ENCODE data around the gene CRYGN.

Gene CRYGN

GRCh38 chr7:151398446-151399304, 41.3 kb downstream of the CRYGN start:
- Histone ChIP-seq H3K27ac (ENCODE audit: low read length) (no peak overlapping the region), H3K4me3 (ENCODE audit: low read length) (no peak overlapping the region), H3K36me3 (ENCODE audit: control insufficient read depth, low read depth, low read length) (peaks cover 9% of the 10 kb centered on the region), H3K27me3 (ENCODE audit: control insufficient read depth, insufficient read depth, low read length) (no peaks in the 10 kb centered on the region), H3K4me1 (ENCODE audit: control insufficient read depth, low read depth, low read length) (peaks cover 8% of the 10 kb centered on the region), H3K9me3 (ENCODE audit: control insufficient read depth, low read depth, low read length) (no peaks in the 10 kb centered on the region), H3K9ac (ENCODE audit: low read length) (no peak overlapping the region)

GRCh38 chr7:151397026-151397425, 42.9 kb downstream of the CRYGN start:
- H3K4me1 ChIP-seq (ENCODE audit: control insufficient read depth, low read depth, low read length): peaks cover 8% of the 10 kb centered on the region
- peaks cover 9% of the 10 kb centered on the region for H3K36me3 ChIP-seq (ENCODE audit: control insufficient read depth, low read depth, low read length)
- H3K27ac ChIP-seq (ENCODE audit: low read length): no peak overlapping the region
- no peak overlapping the region for H3K4me3 ChIP-seq (ENCODE audit: low read length)
- H3K27me3 ChIP-seq (ENCODE audit: control insufficient read depth, insufficient read depth, low read length): no peaks in the 10 kb centered on the region
- no peak overlapping the region for H3K9ac ChIP-seq (ENCODE audit: low read length)
- no peaks in the 10 kb centered on the region for H3K9me3 ChIP-seq (ENCODE audit: control insufficient read depth, low read depth, low read length)

GRCh38 chr7:151396328-151396970, 43.5 kb downstream of the CRYGN start:
- H3K9ac ChIP-seq (ENCODE audit: low read length): no peak overlapping the region
- H3K9me3 ChIP-seq (ENCODE audit: control insufficient read depth, low read depth, low read length): no peaks in the 10 kb centered on the region
- H3K4me1 ChIP-seq (ENCODE audit: control insufficient read depth, low read depth, low read length): peaks cover 8% of the 10 kb centered on the region
- H3K27ac ChIP-seq (ENCODE audit: low read length): no peak overlapping the region
- H3K36me3 ChIP-seq (ENCODE audit: control insufficient read depth, low read depth, low read length): peaks cover 9% of the 10 kb centered on the region
- H3K27me3 ChIP-seq (ENCODE audit: control insufficient read depth, insufficient read depth, low read length): no peaks in the 10 kb centered on the region
- H3K4me3 ChIP-seq (ENCODE audit: low read length): no peak overlapping the region

- Histone ChIP-seq H3K9me3 (ENCODE audit: control insufficient read depth, low read depth, low read length) (no peaks in the 10 kb centered on the region), H3K9ac (ENCODE audit: low read length) (no peak overlapping the region), H3K27me3 (ENCODE audit: control insufficient read depth, insufficient read depth, low read length) (no peaks in the 10 kb centered on the region), H3K4me3 (ENCODE audit: low read length) (no peak overlapping the region), H3K4me1 (ENCODE audit: control insufficient read depth, low read depth, low read length) (no peaks in the 10 kb centered on the region), H3K27ac (ENCODE audit: low read length) (no peak overlapping the region), H3K36me3 (ENCODE audit: control insufficient read depth, low read depth, low read length) (peaks cover 9% of the 10 kb centered on the region)
These were observed 44.9 kb downstream of the CRYGN start for GRCh38 chr7:151395036-151395367.

DNA sequence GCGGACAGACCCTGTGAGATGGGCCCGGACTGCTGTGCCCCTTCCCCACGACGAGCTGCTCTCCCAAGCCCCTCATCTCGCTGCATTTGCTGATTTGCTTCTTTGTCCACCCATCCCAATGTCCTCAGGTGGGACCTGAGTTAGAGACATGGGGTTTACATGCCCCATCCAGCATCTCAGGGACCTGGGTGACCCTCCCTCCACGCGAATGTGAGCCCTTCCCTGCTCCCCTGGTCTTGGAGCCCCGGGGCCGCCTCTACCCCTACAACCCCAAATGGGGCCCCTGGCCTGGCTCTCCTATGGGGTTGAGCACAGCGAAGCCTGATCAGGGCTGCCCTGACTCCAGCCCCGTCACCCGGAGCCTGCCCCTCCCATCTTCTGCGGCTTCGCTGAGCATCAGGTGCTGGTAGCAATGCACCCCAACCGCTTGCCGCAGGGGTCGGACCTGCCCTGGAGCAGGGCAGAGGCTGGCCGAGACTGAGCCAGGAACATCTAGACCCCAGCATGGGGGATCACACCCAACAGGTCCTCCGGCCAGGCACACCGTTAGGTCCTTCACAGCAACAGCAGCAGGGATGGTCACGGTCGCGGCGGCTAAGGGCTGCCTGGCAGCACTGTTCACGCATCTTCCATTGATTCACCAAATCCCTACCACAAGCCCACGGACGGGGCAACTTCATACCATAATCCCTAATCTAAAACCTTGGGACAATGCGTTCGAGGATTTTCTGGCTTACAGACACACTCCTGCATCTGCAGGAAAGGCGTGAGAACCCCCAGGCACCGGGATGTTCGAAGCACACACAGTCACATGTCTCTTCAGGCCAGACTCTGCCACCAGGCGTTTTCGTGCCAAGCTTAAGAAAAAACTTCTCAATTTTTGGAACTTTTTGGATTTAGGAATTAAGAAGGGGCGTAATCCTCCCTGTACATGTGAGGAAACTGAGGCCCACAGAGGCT, 45.6 kb downstream of the CRYGN start:
- Histone ChIP-seq H3K4me3 (ENCODE audit: low read length) (no peak overlapping the region), H3K27ac (ENCODE audit: low read length) (no peak overlapping the region), H3K36me3 (ENCODE audit: control insufficient read depth, low read depth, low read length) (peaks cover 9% of the 10 kb centered on the region), H3K9ac (ENCODE audit: low read length) (no peak overlapping the region), H3K9me3 (ENCODE audit: control insufficient read depth, low read depth, low read length) (no peaks in the 10 kb centered on the region), H3K27me3 (ENCODE audit: control insufficient read depth, insufficient read depth, low read length) (no peaks in the 10 kb centered on the region), H3K4me1 (ENCODE audit: control insufficient read depth, low read depth, low read length) (no peaks in the 10 kb centered on the region)

DNA sequence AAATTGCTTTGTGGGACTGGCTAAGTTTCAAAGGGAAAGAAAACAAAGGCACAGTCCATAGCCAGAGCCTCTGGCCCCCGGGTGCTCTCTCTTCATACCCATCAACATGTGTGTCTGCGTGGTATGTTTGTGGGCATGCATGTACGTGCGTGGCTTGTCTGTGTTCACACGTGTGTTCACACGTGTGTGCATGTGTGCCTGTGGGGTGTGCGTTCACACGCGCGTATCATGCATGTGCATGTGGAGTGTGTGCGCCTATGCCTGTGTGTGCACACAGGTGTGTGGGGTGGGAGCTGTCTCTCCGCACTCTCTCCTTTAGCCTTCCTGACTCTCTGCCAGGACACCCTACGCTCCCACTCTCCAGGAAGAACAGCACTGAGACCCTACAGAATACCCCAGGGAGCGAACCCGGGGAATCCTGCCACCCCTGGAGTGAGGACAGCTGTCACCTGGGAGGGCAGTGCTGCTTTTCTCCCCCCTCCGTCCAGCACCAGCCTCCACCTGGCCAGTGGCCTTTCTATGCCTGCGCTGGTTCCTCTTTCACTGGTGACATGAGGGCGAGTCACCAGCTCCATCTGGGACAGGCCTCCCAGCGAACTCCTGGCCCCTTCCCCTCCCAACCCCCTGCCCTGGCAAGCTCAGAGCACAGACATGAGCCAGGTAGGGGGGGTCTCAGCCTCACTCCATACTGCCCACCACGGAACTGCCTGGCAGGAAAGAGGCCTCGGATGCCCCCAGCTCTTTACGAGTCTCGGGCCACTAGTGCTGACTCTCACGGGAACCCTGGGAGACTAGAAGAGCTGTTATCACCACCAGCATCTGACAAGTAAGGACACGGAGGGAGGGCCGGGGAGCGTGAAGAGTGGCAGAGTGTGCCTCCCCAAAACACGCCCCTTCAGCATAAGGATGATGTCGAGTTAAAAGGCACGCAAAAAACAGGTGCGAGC, 46.6 kb downstream of the CRYGN start:
- H3K4me3 ChIP-seq (ENCODE audit: low read length): no peak overlapping the region
- no peaks in the 10 kb centered on the region for H3K4me1 ChIP-seq (ENCODE audit: control insufficient read depth, low read depth, low read length)
- no peak overlapping the region for H3K27ac ChIP-seq (ENCODE audit: low read length)
- H3K9me3 ChIP-seq (ENCODE audit: control insufficient read depth, low read depth, low read length): no peaks in the 10 kb centered on the region
- no peak overlapping the region for H3K9ac ChIP-seq (ENCODE audit: low read length)
- H3K36me3 ChIP-seq (ENCODE audit: control insufficient read depth, low read depth, low read length): peaks cover 6% of the 10 kb centered on the region
- no peaks in the 10 kb centered on the region for H3K27me3 ChIP-seq (ENCODE audit: control insufficient read depth, insufficient read depth, low read length)

DNA sequence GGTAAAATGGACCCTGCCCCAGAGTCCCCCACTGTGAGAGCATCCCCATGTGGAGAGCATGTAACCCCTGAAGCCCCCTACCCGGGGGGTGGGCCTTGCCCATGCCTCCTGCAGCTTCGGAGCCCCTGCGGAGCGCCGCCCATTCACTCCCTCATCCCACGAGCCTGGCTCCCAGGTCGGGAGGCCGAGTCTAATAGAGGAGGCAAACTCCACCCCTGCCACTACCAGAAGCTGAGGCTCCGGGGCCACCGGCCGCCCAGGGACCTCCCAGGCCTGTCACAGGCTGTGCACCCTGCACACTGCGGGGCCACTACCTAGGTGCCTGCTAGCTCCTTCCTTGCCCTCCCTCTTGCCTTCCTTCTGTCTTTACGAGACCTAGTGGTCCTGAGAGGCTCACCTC, 47.5 kb downstream of the CRYGN start:
- H3K9ac ChIP-seq (ENCODE audit: low read length): no peak overlapping the region
- no peak overlapping the region for H3K4me3 ChIP-seq (ENCODE audit: low read length)
- H3K27me3 ChIP-seq (ENCODE audit: control insufficient read depth, insufficient read depth, low read length): no peaks in the 10 kb centered on the region
- no peaks in the 10 kb centered on the region for H3K36me3 ChIP-seq (ENCODE audit: control insufficient read depth, low read depth, low read length)
- H3K27ac ChIP-seq (ENCODE audit: low read length): no peak overlapping the region
- no peaks in the 10 kb centered on the region for H3K9me3 ChIP-seq (ENCODE audit: control insufficient read depth, low read depth, low read length)
- no peaks in the 10 kb centered on the region for H3K4me1 ChIP-seq (ENCODE audit: control insufficient read depth, low read depth, low read length)

- no peak overlapping the region for H3K4me3 ChIP-seq (ENCODE audit: low read length)
- H3K9ac ChIP-seq (ENCODE audit: low read length): no peak overlapping the region
- H3K27me3 ChIP-seq (ENCODE audit: control insufficient read depth, insufficient read depth, low read length): no peaks in the 10 kb centered on the region
- no peaks in the 10 kb centered on the region for H3K36me3 ChIP-seq (ENCODE audit: control insufficient read depth, low read depth, low read length)
- no peaks in the 10 kb centered on the region for H3K4me1 ChIP-seq (ENCODE audit: control insufficient read depth, low read depth, low read length)
- H3K27ac ChIP-seq (ENCODE audit: low read length): no peak overlapping the region
- no peaks in the 10 kb centered on the region for H3K9me3 ChIP-seq (ENCODE audit: control insufficient read depth, low read depth, low read length)
These were observed 47.9 kb downstream of the CRYGN start for GRCh38 chr7:151392002-151392401.

- Histone ChIP-seq H3K4me3 (ENCODE audit: low read length) (no peak overlapping the region), H3K4me1 (ENCODE audit: control insufficient read depth, low read depth, low read length) (no peaks in the 10 kb centered on the region), H3K36me3 (ENCODE audit: control insufficient read depth, low read depth, low read length) (no peaks in the 10 kb centered on the region), H3K9ac (ENCODE audit: low read length) (no peak overlapping the region), H3K27ac (ENCODE audit: low read length) (no peak overlapping the region), H3K9me3 (ENCODE audit: control insufficient read depth, low read depth, low read length) (no peaks in the 10 kb centered on the region), H3K27me3 (ENCODE audit: control insufficient read depth, insufficient read depth, low read length) (no peaks in the 10 kb centered on the region)
These were observed 48.6 kb downstream of the CRYGN start for GRCh38 chr7:151391358-151391730.

GRCh38 chr7:151390598-151391357, 49.2 kb downstream of the CRYGN start:
- H3K4me3 ChIP-seq (ENCODE audit: low read length): no peak overlapping the region
- H3K9ac ChIP-seq (ENCODE audit: low read length): no peak overlapping the region
- no peaks in the 10 kb centered on the region for H3K4me1 ChIP-seq (ENCODE audit: control insufficient read depth, low read depth, low read length)
- H3K9me3 ChIP-seq (ENCODE audit: control insufficient read depth, low read depth, low read length): no peaks in the 10 kb centered on the region
- no peak overlapping the region for H3K27ac ChIP-seq (ENCODE audit: low read length)
- H3K27me3 ChIP-seq (ENCODE audit: control insufficient read depth, insufficient read depth, low read length): no peaks in the 10 kb centered on the region
- no peaks in the 10 kb centered on the region for H3K36me3 ChIP-seq (ENCODE audit: control insufficient read depth, low read depth, low read length)

Data from iPS-18a (cell line).